PFSK-1 (cell line): Measurements from ENCODE around the gene GFPT2.

Experiments used
- FOXP2 ChIP-seq: optimal IDR thresholded peaks from 2 replicates; pipeline ENCODE3; 2011; ENCODE audit warnings: borderline replicate concordance, control low read depth, inconsistent platforms; ENCODE audit not compliant: insufficient read depth; ENCODE audit errors: extremely low read length, extremely low read depth
- POLR2AphosphoS5 ChIP-seq: IDR thresholded peaks from 2 replicates; pipeline ENCODE4 v1.6.1; 2012; ENCODE audit warnings: low read depth, mild to moderate bottlenecking, control low read depth, low read length, moderate library complexity
- SIN3A ChIP-seq: IDR thresholded peaks from 2 replicates; pipeline ENCODE4 v1.6.1; 2012; ENCODE audit warnings: mild to moderate bottlenecking, low read length, moderate library complexity, borderline replicate concordance; ENCODE audit not compliant: insufficient read depth
- TAF1 ChIP-seq: IDR thresholded peaks from 2 replicates; pipeline ENCODE4 v1.6.1; 2012; ENCODE audit warnings: low read length, control low read depth, borderline replicate concordance; ENCODE audit not compliant: insufficient read depth
- TF ChIP-seq, protein P1 (sequence below), 2 experiments: IDR thresholded peaks; 2 replicates each; pipeline versions ENCODE4 v1.6.1 to v1.8.0; 2011 to 2012; ENCODE audit warnings: low read depth in 2 of 2, low read length in 2 of 2, control low read depth in 1 of 2, inconsistent platforms in 1 of 2, mild to moderate bottlenecking in 1 of 2, moderate library complexity in 1 of 2; ENCODE audit not compliant: insufficient read depth in 1 of 2

DNA sequence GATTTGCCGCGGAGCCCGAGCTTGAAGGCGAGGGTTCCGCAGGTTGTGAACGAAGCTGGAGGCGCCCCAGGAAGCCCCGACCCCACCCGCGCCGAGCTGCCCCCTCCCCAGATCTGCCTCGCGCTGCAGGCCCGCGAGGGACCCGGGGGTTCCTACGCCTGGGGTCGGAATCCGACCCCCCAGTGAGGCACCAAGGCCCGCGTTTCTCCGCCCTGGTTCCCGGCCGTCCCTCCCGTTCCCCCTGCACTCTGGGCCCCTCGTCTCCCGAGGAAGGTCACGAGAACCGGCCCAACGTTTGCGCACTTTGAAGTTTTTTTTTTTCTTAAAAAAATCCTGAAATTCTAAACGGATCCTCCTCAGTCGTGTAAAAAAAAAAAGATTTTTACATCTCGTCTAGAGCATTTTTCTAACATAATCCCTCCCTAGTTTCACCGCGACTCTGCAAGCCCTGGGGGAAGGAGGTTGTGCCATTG lies 880 bp upstream of the GFPT2 start:
- TF ChIP-seq POLR2AphosphoS5 = no peak
- TF ChIP-seq, protein P1, sequence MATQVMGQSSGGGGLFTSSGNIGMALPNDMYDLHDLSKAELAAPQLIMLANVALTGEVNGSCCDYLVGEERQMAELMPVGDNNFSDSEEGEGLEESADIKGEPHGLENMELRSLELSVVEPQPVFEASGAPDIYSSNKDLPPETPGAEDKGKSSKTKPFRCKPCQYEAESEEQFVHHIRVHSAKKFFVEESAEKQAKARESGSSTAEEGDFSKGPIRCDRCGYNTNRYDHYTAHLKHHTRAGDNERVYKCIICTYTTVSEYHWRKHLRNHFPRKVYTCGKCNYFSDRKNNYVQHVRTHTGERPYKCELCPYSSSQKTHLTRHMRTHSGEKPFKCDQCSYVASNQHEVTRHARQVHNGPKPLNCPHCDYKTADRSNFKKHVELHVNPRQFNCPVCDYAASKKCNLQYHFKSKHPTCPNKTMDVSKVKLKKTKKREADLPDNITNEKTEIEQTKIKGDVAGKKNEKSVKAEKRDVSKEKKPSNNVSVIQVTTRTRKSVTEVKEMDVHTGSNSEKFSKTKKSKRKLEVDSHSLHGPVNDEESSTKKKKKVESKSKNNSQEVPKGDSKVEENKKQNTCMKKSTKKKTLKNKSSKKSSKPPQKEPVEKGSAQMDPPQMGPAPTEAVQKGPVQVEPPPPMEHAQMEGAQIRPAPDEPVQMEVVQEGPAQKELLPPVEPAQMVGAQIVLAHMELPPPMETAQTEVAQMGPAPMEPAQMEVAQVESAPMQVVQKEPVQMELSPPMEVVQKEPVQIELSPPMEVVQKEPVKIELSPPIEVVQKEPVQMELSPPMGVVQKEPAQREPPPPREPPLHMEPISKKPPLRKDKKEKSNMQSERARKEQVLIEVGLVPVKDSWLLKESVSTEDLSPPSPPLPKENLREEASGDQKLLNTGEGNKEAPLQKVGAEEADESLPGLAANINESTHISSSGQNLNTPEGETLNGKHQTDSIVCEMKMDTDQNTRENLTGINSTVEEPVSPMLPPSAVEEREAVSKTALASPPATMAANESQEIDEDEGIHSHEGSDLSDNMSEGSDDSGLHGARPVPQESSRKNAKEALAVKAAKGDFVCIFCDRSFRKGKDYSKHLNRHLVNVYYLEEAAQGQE (IDR thresholded peaks at IDR 0.05; ENCODE audit: insufficient read depth in 1 of 2, low read depth in 2 of 2, low read length in 2 of 2) = no peak
- TF ChIP-seq SIN3A = no peak
- no peak for TF ChIP-seq TAF1
- no peak for TF ChIP-seq FOXP2
